Activated T-helper 17 cell treated with anti-CD3 and anti-CD28 coated beads, Interleukin-2, amount 50 U/mL, for 72 hours (primary cell): ENCODE measurements around the gene CACNB2. TPM values are rescaled to one million over a fixed set of nuclear protein-coding genes. Genes with fewer than 3 reads are reported as not detected.

ENCODE experiments used
- ATAC-seq: fragments of 150-1000 bp; cut with Tn5 transposase; replicated peaks from 2 replicates; pipeline ENCODE4 v1.10.0; 2021; ENCODE audit warnings: mild to moderate bottlenecking, moderate library complexity
- H3K27ac Mint-ChIP-seq: one replicate; pipeline ENCODE4 v1.8.0; 2022; ENCODE audit warnings: mixed read lengths
- H3K27me3 Mint-ChIP-seq: one replicate; pipeline ENCODE4 v1.8.0; 2022; ENCODE audit warnings: mixed read lengths
- H3K36me3 Mint-ChIP-seq: one replicate; pipeline ENCODE4 v1.8.0; 2022; ENCODE audit warnings: low read depth, mild to moderate bottlenecking, mixed read lengths
- H3K4me1 Mint-ChIP-seq: one replicate; pipeline ENCODE4 v1.8.0; 2022; ENCODE audit warnings: mixed read lengths
- H3K4me3 Mint-ChIP-seq: one replicate; pipeline ENCODE4 v1.8.0; 2022; ENCODE audit warnings: mild to moderate bottlenecking, mixed read lengths
- H3K9me3 Mint-ChIP-seq: one replicate; pipeline ENCODE4 v1.8.0; 2022; ENCODE audit warnings: mixed read lengths
- total RNA-seq, 2 donors: library from RNA; stranded (reverse); gene quantifications; one replicate each; pipeline ENCODE4 v1.2.3, GENCODE V29; 2022

Gene CACNB2
- total RNA-seq, 2 donors from 2014 or later: not detected

- Mint-ChIP-seq H3K4me1 (no peaks in the 10 kb centered on the region), H3K36me3 (no peaks in the 10 kb centered on the region), H3K9me3 (no peaks in the 10 kb centered on the region), H3K27me3 (peaks cover 15% of the 10 kb centered on the region), H3K27ac (no peak overlapping the region), H3K4me3 (no peak overlapping the region)
- ATAC-seq: no peak
Observed at GRCh38 chr10:18252086-18252485, 111.9 kb downstream of the CACNB2 start.

GRCh38 chr10:18254086-18254485 is 113.9 kb downstream of the CACNB2 start:
- no peak for ATAC-seq
- no peaks in the 10 kb centered on the region for H3K36me3 Mint-ChIP-seq
- H3K27me3 Mint-ChIP-seq: peaks cover 18% of the 10 kb centered on the region
- H3K4me3 Mint-ChIP-seq: no peak overlapping the region
- no peaks in the 10 kb centered on the region for H3K9me3 Mint-ChIP-seq
- H3K27ac Mint-ChIP-seq: no peak overlapping the region
- H3K4me1 Mint-ChIP-seq: no peaks in the 10 kb centered on the region

GRCh38 chr10:18254692-18255091 is 114.5 kb downstream of the CACNB2 start:
- H3K4me3 Mint-ChIP-seq: no peak overlapping the region
- no peak overlapping the region for H3K27ac Mint-ChIP-seq
- no peaks in the 10 kb centered on the region for H3K4me1 Mint-ChIP-seq
- no peaks in the 10 kb centered on the region for H3K36me3 Mint-ChIP-seq
- no peak for ATAC-seq
- peaks cover 18% of the 10 kb centered on the region for H3K27me3 Mint-ChIP-seq
- no peaks in the 10 kb centered on the region for H3K9me3 Mint-ChIP-seq

- no peak overlapping the region for H3K27ac Mint-ChIP-seq
- no peak overlapping the region for H3K4me3 Mint-ChIP-seq
- peaks cover 12% of the 10 kb centered on the region for H3K27me3 Mint-ChIP-seq
- H3K36me3 Mint-ChIP-seq: no peaks in the 10 kb centered on the region
- H3K9me3 Mint-ChIP-seq: no peaks in the 10 kb centered on the region
- H3K4me1 Mint-ChIP-seq: no peaks in the 10 kb centered on the region
- ATAC-seq: no peak
Observed at GRCh38 chr10:18260310-18260922, 120.2 kb downstream of the CACNB2 start.

- H3K9me3 Mint-ChIP-seq: no peaks in the 10 kb centered on the region
- ATAC-seq: no peak
- H3K27me3 Mint-ChIP-seq: peaks cover 12% of the 10 kb centered on the region
- H3K36me3 Mint-ChIP-seq: no peaks in the 10 kb centered on the region
- no peaks in the 10 kb centered on the region for H3K4me1 Mint-ChIP-seq
- no peak overlapping the region for H3K4me3 Mint-ChIP-seq
- H3K27ac Mint-ChIP-seq: no peak overlapping the region
Observed at GRCh38 chr10:18261063-18261610, 120.9 kb downstream of the CACNB2 start.

GRCh38 chr10:18261768-18262231 is 121.6 kb downstream of the CACNB2 start:
- Mint-ChIP-seq H3K36me3 (no peaks in the 10 kb centered on the region), H3K4me3 (no peak overlapping the region), H3K27me3 (peaks cover 12% of the 10 kb centered on the region), H3K9me3 (no peaks in the 10 kb centered on the region), H3K27ac (no peak overlapping the region), H3K4me1 (no peaks in the 10 kb centered on the region)
- no peak for ATAC-seq

- H3K27ac Mint-ChIP-seq: no peak overlapping the region
- no peaks in the 10 kb centered on the region for H3K36me3 Mint-ChIP-seq
- H3K9me3 Mint-ChIP-seq: no peaks in the 10 kb centered on the region
- H3K4me1 Mint-ChIP-seq: no peaks in the 10 kb centered on the region
- H3K27me3 Mint-ChIP-seq: peaks cover 6% of the 10 kb centered on the region
- H3K4me3 Mint-ChIP-seq: no peak overlapping the region
- ATAC-seq: no peak
Observed at GRCh38 chr10:18264466-18265050, 124.3 kb downstream of the CACNB2 start.

- Mint-ChIP-seq H3K4me1 (no peaks in the 10 kb centered on the region), H3K36me3 (no peaks in the 10 kb centered on the region), H3K27ac (no peak overlapping the region), H3K4me3 (no peak overlapping the region), H3K27me3 (peaks cover 3% of the 10 kb centered on the region), H3K9me3 (no peaks in the 10 kb centered on the region)
- no peak for ATAC-seq
Observed at GRCh38 chr10:18268005-18268404, 127.8 kb downstream of the CACNB2 start.

- no peaks in the 10 kb centered on the region for H3K36me3 Mint-ChIP-seq
- no peaks in the 10 kb centered on the region for H3K4me1 Mint-ChIP-seq
- H3K4me3 Mint-ChIP-seq: no peak overlapping the region
- H3K9me3 Mint-ChIP-seq: no peaks in the 10 kb centered on the region
- no peaks in the 10 kb centered on the region for H3K27me3 Mint-ChIP-seq
- H3K27ac Mint-ChIP-seq: no peak overlapping the region
- no peak for ATAC-seq
Observed at GRCh38 chr10:18271491-18271890, 131.3 kb downstream of the CACNB2 start.

- ATAC-seq: no peak
- H3K27ac Mint-ChIP-seq: no peak overlapping the region
- no peaks in the 10 kb centered on the region for H3K36me3 Mint-ChIP-seq
- no peak overlapping the region for H3K4me3 Mint-ChIP-seq
- H3K9me3 Mint-ChIP-seq: no peaks in the 10 kb centered on the region
- no peaks in the 10 kb centered on the region for H3K4me1 Mint-ChIP-seq
- no peaks in the 10 kb centered on the region for H3K27me3 Mint-ChIP-seq
Observed at GRCh38 chr10:18273039-18273438, 132.8 kb downstream of the CACNB2 start.

- Mint-ChIP-seq H3K36me3 (no peaks in the 10 kb centered on the region), H3K4me3 (no peak overlapping the region), H3K27me3 (peaks cover 5% of the 10 kb centered on the region), H3K9me3 (no peaks in the 10 kb centered on the region), H3K4me1 (no peaks in the 10 kb centered on the region), H3K27ac (no peak overlapping the region)
- ATAC-seq: no peak
Observed at GRCh38 chr10:18278181-18278580, 138.0 kb downstream of the CACNB2 start.

GRCh38 chr10:18279173-18279572 is 138.9 kb downstream of the CACNB2 start:
- H3K27ac Mint-ChIP-seq: no peak overlapping the region
- peaks cover 5% of the 10 kb centered on the region for H3K27me3 Mint-ChIP-seq
- ATAC-seq: no peak
- H3K36me3 Mint-ChIP-seq: no peaks in the 10 kb centered on the region
- no peak overlapping the region for H3K4me3 Mint-ChIP-seq
- H3K9me3 Mint-ChIP-seq: no peaks in the 10 kb centered on the region
- H3K4me1 Mint-ChIP-seq: no peaks in the 10 kb centered on the region

GRCh38 chr10:18282094-18282493 is 141.9 kb downstream of the CACNB2 start:
- Mint-ChIP-seq H3K4me3 (no peak overlapping the region), H3K36me3 (no peaks in the 10 kb centered on the region), H3K27ac (no peak overlapping the region), H3K4me1 (no peaks in the 10 kb centered on the region), H3K27me3 (peaks cover 5% of the 10 kb centered on the region), H3K9me3 (no peaks in the 10 kb centered on the region)
- no peak for ATAC-seq

GRCh38 chr10:18290651-18291313 is 150.6 kb downstream of the CACNB2 start:
- ATAC-seq: no peak
- Mint-ChIP-seq H3K27ac (no peak overlapping the region), H3K36me3 (no peaks in the 10 kb centered on the region), H3K4me3 (no peak overlapping the region), H3K27me3 (no peaks in the 10 kb centered on the region), H3K9me3 (no peaks in the 10 kb centered on the region), H3K4me1 (no peaks in the 10 kb centered on the region)
